Mesenchymal stem cell (in vitro differentiated cells and primary cell): Measurements from ENCODE around the gene ABCC4.

ENCODE experiments used
- DNase-seq: peaks from one replicate; pipeline ENCODE4 v3.0.0-alpha.2; 2013
- H2AFZ ChIP-seq: one replicate; pipeline ENCODE4 v1.6.1; 2013; ENCODE audit warnings: low read depth, mild to moderate bottlenecking, control low read depth, inconsistent platforms, low read length, moderate library complexity
- H2AK5ac ChIP-seq: 2 replicates; pipeline ENCODE4 v1.6.1; 2013; ENCODE audit warnings: low read length, moderate library complexity, mild to moderate bottlenecking, inconsistent platforms; ENCODE audit not compliant: severe bottlenecking
- H2BK120ac ChIP-seq: one replicate; pipeline ENCODE4 v1.6.1; 2013; ENCODE audit warnings: low read depth, mild to moderate bottlenecking, inconsistent platforms, low read length, moderate library complexity
- H2BK12ac ChIP-seq, 2 experiments: one replicate each; pipeline ENCODE4 v1.6.1; 2013; ENCODE audit warnings: inconsistent platforms in 2 of 2, low read length in 2 of 2, mild to moderate bottlenecking in 2 of 2, moderate library complexity in 2 of 2, control low read depth in 1 of 2
- H2BK15ac ChIP-seq: one replicate; pipeline ENCODE4 v1.6.1; 2013; ENCODE audit warnings: mild to moderate bottlenecking, low read depth, inconsistent platforms; ENCODE audit not compliant: poor library complexity, severe bottlenecking
- H2BK5ac ChIP-seq: 2 replicates; pipeline ENCODE4 v1.6.1; 2013; ENCODE audit warnings: low read depth, mild to moderate bottlenecking, low read length, control low read depth, inconsistent platforms; ENCODE audit not compliant: poor library complexity, severe bottlenecking
- H3K14ac ChIP-seq, 2 experiments: one replicate each; pipeline ENCODE4 v1.6.1; 2013; ENCODE audit warnings: inconsistent platforms in 2 of 2, low read length in 2 of 2, control low read depth in 1 of 2, mild to moderate bottlenecking in 1 of 2, moderate library complexity in 1 of 2
- H3K18ac ChIP-seq, 2 experiments: one replicate each; pipeline ENCODE4 v1.6.1; 2013; ENCODE audit warnings: inconsistent platforms in 2 of 2, low read length in 2 of 2, control low read depth in 1 of 2, low read depth in 1 of 2, mild to moderate bottlenecking in 1 of 2
- H3K23ac ChIP-seq, 2 experiments: one replicate each; pipeline ENCODE4 v1.6.1; 2013; ENCODE audit warnings: inconsistent platforms in 2 of 2, low read length in 2 of 2, mild to moderate bottlenecking in 2 of 2, moderate library complexity in 2 of 2, control low read depth in 1 of 2
- H3K27ac ChIP-seq: 2 replicates; pipeline ENCODE4 v1.5.1; 2013; ENCODE audit warnings: mild to moderate bottlenecking, moderate library complexity, low read length, control low read depth, inconsistent platforms; ENCODE audit not compliant: poor library complexity, severe bottlenecking
- H3K27me3 ChIP-seq, 2 experiments: 2 replicates each; pipeline versions ENCODE4 v1.6.1 to v1.7.0; 2013; ENCODE audit warnings: low read length in 2 of 2, mild to moderate bottlenecking in 2 of 2, moderate library complexity in 2 of 2, control low read depth in 1 of 2, inconsistent platforms in 1 of 2; ENCODE audit not compliant: control insufficient read depth in 1 of 2, insufficient read depth in 1 of 2
- H3K36me3 ChIP-seq, 2 experiments: 2 replicates each; pipeline versions ENCODE4 v1.6.1 to v1.7.0; 2013; ENCODE audit warnings: low read length in 2 of 2, control low read depth in 1 of 2, inconsistent platforms in 1 of 2, low read depth in 1 of 2, mild to moderate bottlenecking in 1 of 2; ENCODE audit not compliant: insufficient read depth in 2 of 2, control insufficient read depth in 1 of 2
- H3K4ac ChIP-seq, 2 experiments: one replicate each; pipeline ENCODE4 v1.6.1; 2013; ENCODE audit warnings: inconsistent platforms in 2 of 2, low read length in 2 of 2, mild to moderate bottlenecking in 2 of 2, moderate library complexity in 2 of 2, control low read depth in 1 of 2, low read depth in 1 of 2
- H3K4me1 ChIP-seq: 2 replicates; pipeline ENCODE4 v1.6.1; 2013; ENCODE audit warnings: low read depth, low read length, control low read depth; ENCODE audit not compliant: control insufficient read depth, insufficient read depth
- H3K4me2 ChIP-seq: 2 replicates; pipeline ENCODE4 v1.6.1; 2013; ENCODE audit warnings: low read length, mild to moderate bottlenecking, inconsistent platforms; ENCODE audit not compliant: poor library complexity, severe bottlenecking
- H3K4me3 ChIP-seq, 2 experiments: 2 replicates each; pipeline versions ENCODE4 v1.5.1 to v1.7.0; 2013; ENCODE audit warnings: low read length in 2 of 2, mild to moderate bottlenecking in 2 of 2, control low read depth in 1 of 2, low read depth in 1 of 2; ENCODE audit not compliant: insufficient read depth in 1 of 2
- H3K79me1 ChIP-seq: replicated peaks from 2 replicates; pipeline ENCODE4 v1.6.1; 2013; ENCODE audit warnings: mild to moderate bottlenecking, control low read depth, low read length, inconsistent platforms; ENCODE audit not compliant: poor library complexity, severe bottlenecking
- H3K9ac ChIP-seq: 2 replicates; pipeline ENCODE4 v1.7.0; 2013; ENCODE audit warnings: mild to moderate bottlenecking, low read length, moderate library complexity
- H3K9me3 ChIP-seq: 2 replicates; pipeline ENCODE4 v1.7.0; 2013; ENCODE audit warnings: mild to moderate bottlenecking, low read length; ENCODE audit not compliant: control insufficient read depth
- H4K8ac ChIP-seq: one replicate; pipeline ENCODE4 v1.6.1; 2013; ENCODE audit warnings: inconsistent platforms, mild to moderate bottlenecking, low read length, moderate library complexity
- H4K91ac ChIP-seq: one replicate; pipeline ENCODE4 v1.6.1; 2013; ENCODE audit warnings: mild to moderate bottlenecking, low read length, inconsistent platforms
- WGBS: methylation state at CpG from one replicate; pipeline ENCODE4 v1.1.7; 2013; ENCODE audit warnings: mixed read lengths; 5-methylcytosine and 5-hydroxymethylcytosine counted together

Gene ABCC4

GRCh38 chr13:94999871-95000270, 301.4 kb downstream of the ABCC4 start:
- no peak overlapping the region for H2BK15ac ChIP-seq
- no peak overlapping the region for H2BK12ac ChIP-seq
- H3K79me1 ChIP-seq: no peaks in the 10 kb centered on the region
- H2BK5ac ChIP-seq: no peak overlapping the region
- no peak for DNase-seq
- H3K14ac ChIP-seq: no peak overlapping the region
- H3K27ac ChIP-seq: no peak overlapping the region
- H3K4me2 ChIP-seq: no peak overlapping the region
- no peak overlapping the region for H3K18ac ChIP-seq
- peaks cover 10% of the 10 kb centered on the region for H3K4me1 ChIP-seq
- no peak overlapping the region for H3K9ac ChIP-seq
- no peak overlapping the region for H4K91ac ChIP-seq
- no peak overlapping the region for H2BK120ac ChIP-seq
- no peaks in the 10 kb centered on the region for H3K36me3 ChIP-seq
- no CpG with 5 or more reads among the region's 2 CpGs for WGBS
- H2AFZ ChIP-seq: no peak overlapping the region
- no peak overlapping the region for H3K23ac ChIP-seq
- H3K4ac ChIP-seq: no peak overlapping the region
- H3K27me3 ChIP-seq: peaks cover 14 to 21% of the 10 kb centered on the region in 2 experiments
- no peak overlapping the region for H3K4me3 ChIP-seq
- no peak overlapping the region for H4K8ac ChIP-seq
- no peak overlapping the region for H2AK5ac ChIP-seq
- H3K9me3 ChIP-seq: no peaks in the 10 kb centered on the region

GRCh38 chr13:94997126-94997525, 304.1 kb downstream of the ABCC4 start:
- no peak for DNase-seq
- H3K36me3 ChIP-seq: no peaks in the 10 kb centered on the region
- no peaks in the 10 kb centered on the region for H3K79me1 ChIP-seq

GRCh38 chr13:94996445-94996844, 304.8 kb downstream of the ABCC4 start:
- 100% methylated on average over 1 of the region's 1 CpG for WGBS
- H3K23ac ChIP-seq: no peak overlapping the region
- no peak overlapping the region for H2AFZ ChIP-seq
- no peak overlapping the region for H3K27ac ChIP-seq
- no peak overlapping the region for H2AK5ac ChIP-seq
- H3K4me3 ChIP-seq: no peak overlapping the region
- DNase-seq: no peak
- no peak overlapping the region for H2BK15ac ChIP-seq
- H3K79me1 ChIP-seq: no peaks in the 10 kb centered on the region
- H3K4me1 ChIP-seq: no peaks in the 10 kb centered on the region
- no peak overlapping the region for H2BK12ac ChIP-seq
- H3K9me3 ChIP-seq: no peaks in the 10 kb centered on the region
- no peak overlapping the region for H4K8ac ChIP-seq
- H3K4me2 ChIP-seq: no peak overlapping the region
- no peak overlapping the region for H3K4ac ChIP-seq
- H2BK5ac ChIP-seq: no peak overlapping the region
- peaks cover 1 to 26% of the 10 kb centered on the region in 2 experiments for H3K27me3 ChIP-seq
- H4K91ac ChIP-seq: no peak overlapping the region
- H2BK120ac ChIP-seq: no peak overlapping the region
- no peak overlapping the region for H3K9ac ChIP-seq
- no peak overlapping the region for H3K18ac ChIP-seq
- no peak overlapping the region for H3K14ac ChIP-seq
- no peaks in the 10 kb centered on the region for H3K36me3 ChIP-seq

More at GRCh38 chr13:94997126-94997525, 304.1 kb downstream of the ABCC4 start:
- H2BK12ac ChIP-seq: no peak overlapping the region
- no peaks in the 10 kb centered on the region for H3K9me3 ChIP-seq
- H2BK15ac ChIP-seq: no peak overlapping the region
- no peak overlapping the region for H2BK120ac ChIP-seq
- H3K4me2 ChIP-seq: no peak overlapping the region
- H3K18ac ChIP-seq: no peak overlapping the region
- no peak overlapping the region for H3K4ac ChIP-seq
- H2AK5ac ChIP-seq: no peak overlapping the region
- peaks cover under 1% of the 10 kb centered on the region for H3K4me1 ChIP-seq
- H3K4me3 ChIP-seq: no peak overlapping the region
- no peak overlapping the region for H3K9ac ChIP-seq
- H3K23ac ChIP-seq: no peak overlapping the region
- H3K14ac ChIP-seq: no peak overlapping the region
- H2AFZ ChIP-seq: no peak overlapping the region
- no peak overlapping the region for H2BK5ac ChIP-seq
- no peak overlapping the region for H4K8ac ChIP-seq
- H3K27me3 ChIP-seq: peaks cover 7 to 26% of the 10 kb centered on the region in 2 experiments
- H4K91ac ChIP-seq: no peak overlapping the region
- no peak overlapping the region for H3K27ac ChIP-seq

GRCh38 chr13:94994506-94994905, 306.7 kb downstream of the ABCC4 start:
- 100% methylated on average over 3 of the region's 3 CpGs for WGBS
- H3K36me3 ChIP-seq: no peaks in the 10 kb centered on the region
- no peak overlapping the region for H2AFZ ChIP-seq
- peaks cover 4 to 41% of the 10 kb centered on the region in 2 experiments for H3K27me3 ChIP-seq
- H4K8ac ChIP-seq: no peak overlapping the region
- H3K4ac ChIP-seq: no peak overlapping the region
- H3K27ac ChIP-seq: no peak overlapping the region
- H2BK120ac ChIP-seq: no peak overlapping the region
- H2BK5ac ChIP-seq: no peak overlapping the region
- DNase-seq: no peak
- H3K9ac ChIP-seq: no peak overlapping the region
- H3K23ac ChIP-seq: no peak overlapping the region
- no peak overlapping the region for H2BK15ac ChIP-seq
- no peaks in the 10 kb centered on the region for H3K9me3 ChIP-seq
- no peak overlapping the region for H3K4me2 ChIP-seq
- no peak overlapping the region for H2AK5ac ChIP-seq
- H2BK12ac ChIP-seq: no peak overlapping the region
- H3K4me1 ChIP-seq: no peaks in the 10 kb centered on the region
- H4K91ac ChIP-seq: no peak overlapping the region
- no peak overlapping the region for H3K4me3 ChIP-seq
- H3K18ac ChIP-seq: no peak overlapping the region
- H3K79me1 ChIP-seq: no peaks in the 10 kb centered on the region
- no peak overlapping the region for H3K14ac ChIP-seq
